WERI-Rb-1 (cell line): ENCODE measurements around the gene KPNA5.

Source experiments
- DNase-seq: peaks from one replicate; pipeline ENCODE4 v3.0.0-alpha.2; 2020
- H3K27ac ChIP-seq: fragments of 250-450 bp; sonication (Bioruptor Pico); 2 replicates; pipeline ENCODE4 v1.5.1; 2020; ENCODE audit warnings: mild to moderate bottlenecking, moderate library complexity
- H3K27me3 ChIP-seq: fragments of 250-450 bp; sonication (Bioruptor Pico); 2 replicates; pipeline ENCODE4 v1.5.1; 2021; ENCODE audit warnings: mild to moderate bottlenecking, low read depth, moderate library complexity; ENCODE audit not compliant: insufficient read depth, severe bottlenecking
- H3K36me3 ChIP-seq: fragments of 250-450 bp; sonication (Bioruptor Pico); 2 replicates; pipeline ENCODE4 v1.5.1; 2020; ENCODE audit warnings: mild to moderate bottlenecking, moderate library complexity
- H3K4me3 ChIP-seq: 2 replicates; pipeline ENCODE4 v1.5.1; 2011; ENCODE audit warnings: low read depth, mild to moderate bottlenecking, control low read depth, low read length
- H3K9me3 ChIP-seq: fragments of 250-450 bp; sonication (Bioruptor Pico); 2 replicates; pipeline ENCODE4 v1.5.1; 2021; ENCODE audit warnings: mild to moderate bottlenecking, moderate library complexity; ENCODE audit not compliant: severe bottlenecking
- TF ChIP-seq, protein P1 (sequence below): IDR thresholded peaks from 2 replicates; pipeline ENCODE4 v1.5.1; 2011; ENCODE audit warnings: low read depth, mild to moderate bottlenecking, control low read depth, inconsistent platforms, low read length

KPNA5 gene

DNA sequence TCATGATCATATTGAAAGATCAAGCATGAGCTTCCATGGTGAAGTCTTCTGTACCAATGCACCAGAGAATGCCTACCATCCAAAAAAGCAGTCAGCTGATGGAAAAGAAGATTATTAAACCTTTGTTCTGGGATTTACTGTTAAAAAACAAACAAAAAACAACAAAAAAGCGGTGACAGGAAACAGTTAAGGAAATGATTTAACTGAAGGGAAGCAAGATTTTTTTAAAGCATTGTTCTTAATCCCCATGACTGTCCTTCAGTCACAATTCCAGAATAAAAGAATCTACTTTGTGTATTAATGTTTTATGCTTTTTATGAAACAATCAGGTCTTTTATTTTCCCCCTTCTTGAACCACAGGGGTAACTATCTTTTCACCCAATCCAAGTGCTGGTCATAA is 60.6 kb downstream of the KPNA5 start:
- Histone ChIP-seq H3K36me3 (no peaks in the 10 kb centered on the region; the same call in 1 of the 2 replicates), H3K4me3 (no peak overlapping the region), H3K27ac (no peak overlapping the region), H3K9me3 (no peaks in the 10 kb centered on the region), H3K27me3 (no peaks in the 10 kb centered on the region)
- no peak for DNase-seq
- TF ChIP-seq, protein P1, sequence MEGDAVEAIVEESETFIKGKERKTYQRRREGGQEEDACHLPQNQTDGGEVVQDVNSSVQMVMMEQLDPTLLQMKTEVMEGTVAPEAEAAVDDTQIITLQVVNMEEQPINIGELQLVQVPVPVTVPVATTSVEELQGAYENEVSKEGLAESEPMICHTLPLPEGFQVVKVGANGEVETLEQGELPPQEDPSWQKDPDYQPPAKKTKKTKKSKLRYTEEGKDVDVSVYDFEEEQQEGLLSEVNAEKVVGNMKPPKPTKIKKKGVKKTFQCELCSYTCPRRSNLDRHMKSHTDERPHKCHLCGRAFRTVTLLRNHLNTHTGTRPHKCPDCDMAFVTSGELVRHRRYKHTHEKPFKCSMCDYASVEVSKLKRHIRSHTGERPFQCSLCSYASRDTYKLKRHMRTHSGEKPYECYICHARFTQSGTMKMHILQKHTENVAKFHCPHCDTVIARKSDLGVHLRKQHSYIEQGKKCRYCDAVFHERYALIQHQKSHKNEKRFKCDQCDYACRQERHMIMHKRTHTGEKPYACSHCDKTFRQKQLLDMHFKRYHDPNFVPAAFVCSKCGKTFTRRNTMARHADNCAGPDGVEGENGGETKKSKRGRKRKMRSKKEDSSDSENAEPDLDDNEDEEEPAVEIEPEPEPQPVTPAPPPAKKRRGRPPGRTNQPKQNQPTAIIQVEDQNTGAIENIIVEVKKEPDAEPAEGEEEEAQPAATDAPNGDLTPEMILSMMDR, result no peak

DNA sequence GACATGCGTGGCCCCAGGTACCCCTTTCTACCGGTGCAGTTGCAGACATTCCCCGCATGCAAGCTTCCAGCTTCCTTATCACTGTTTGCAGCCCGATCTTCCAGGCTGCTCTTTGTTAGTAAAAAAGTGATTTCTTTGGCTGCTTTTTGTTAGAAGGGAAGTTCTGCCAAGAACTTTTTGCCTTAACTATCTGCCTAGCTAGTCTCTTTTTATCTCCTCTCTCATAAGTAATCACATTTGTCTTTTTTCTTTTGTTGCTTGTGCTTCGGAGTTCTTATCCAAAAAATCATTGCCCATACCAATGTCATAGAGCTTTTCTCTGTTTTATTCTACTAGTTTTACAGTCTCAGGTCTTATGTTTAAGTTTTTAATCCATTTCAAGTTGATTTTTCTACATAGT is 64.2 kb downstream of the KPNA5 start:
- Histone ChIP-seq H3K4me3 (no peak overlapping the region), H3K27ac (no peak overlapping the region), H3K36me3 (no peaks in the 10 kb centered on the region), H3K27me3 (no peaks in the 10 kb centered on the region), H3K9me3 (no peaks in the 10 kb centered on the region)
- TF ChIP-seq, protein P1, result no peak
- DNase-seq, result no peak

DNA sequence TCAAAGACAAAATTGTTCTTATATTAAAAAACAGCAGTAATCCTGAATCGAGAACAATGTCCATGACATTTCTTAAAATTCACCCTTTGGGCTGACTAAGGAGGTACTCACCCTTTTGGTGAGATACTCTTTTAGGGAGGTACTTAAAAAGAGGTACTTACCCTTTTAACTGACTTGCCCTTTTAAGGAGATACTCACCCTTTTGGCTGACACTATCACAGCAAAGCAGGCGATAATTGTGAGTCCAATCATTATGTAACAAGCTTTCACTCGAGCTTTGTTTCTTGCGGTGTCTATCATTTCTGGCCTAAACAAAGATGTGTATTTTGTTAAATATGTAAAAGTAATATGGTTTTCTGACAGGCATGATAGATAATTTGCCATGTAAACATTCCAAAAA is 80.8 kb downstream of the KPNA5 start:
- H3K9me3 ChIP-seq, result no peaks in the 10 kb centered on the region
- no peak overlapping the region for H3K4me3 ChIP-seq
- TF ChIP-seq, protein P1, result no peak
- no peak overlapping the region for H3K27ac ChIP-seq
- no peak for DNase-seq
- peaks cover 3% of the 10 kb centered on the region for H3K27me3 ChIP-seq
- H3K36me3 ChIP-seq, result no peaks in the 10 kb centered on the region

DNA sequence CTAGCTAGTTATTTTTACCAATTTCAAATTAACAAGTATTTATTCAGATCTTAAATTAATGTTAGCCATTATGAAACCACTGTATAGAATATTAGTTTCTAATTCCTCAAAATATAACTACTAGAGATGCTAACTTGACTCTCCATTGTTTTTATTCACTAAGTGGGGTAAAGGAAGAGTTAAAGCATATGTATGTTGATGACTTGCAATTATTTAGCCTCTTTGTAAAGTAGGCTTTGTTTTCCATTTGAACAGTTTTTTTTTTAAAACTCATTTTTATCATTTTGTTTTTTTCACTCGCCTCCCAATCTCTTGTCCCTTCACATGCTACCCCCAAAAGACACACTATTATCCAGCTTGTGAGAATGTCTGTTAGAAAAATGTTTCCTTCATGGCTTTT is 81.2 kb downstream of the KPNA5 start:
- H3K27ac ChIP-seq, result no peak overlapping the region
- H3K36me3 ChIP-seq, result no peaks in the 10 kb centered on the region
- no peaks in the 10 kb centered on the region for H3K9me3 ChIP-seq
- H3K4me3 ChIP-seq, result no peak overlapping the region
- peaks cover 3% of the 10 kb centered on the region for H3K27me3 ChIP-seq
- no peak for DNase-seq
- TF ChIP-seq, protein P1, result no peak

DNA sequence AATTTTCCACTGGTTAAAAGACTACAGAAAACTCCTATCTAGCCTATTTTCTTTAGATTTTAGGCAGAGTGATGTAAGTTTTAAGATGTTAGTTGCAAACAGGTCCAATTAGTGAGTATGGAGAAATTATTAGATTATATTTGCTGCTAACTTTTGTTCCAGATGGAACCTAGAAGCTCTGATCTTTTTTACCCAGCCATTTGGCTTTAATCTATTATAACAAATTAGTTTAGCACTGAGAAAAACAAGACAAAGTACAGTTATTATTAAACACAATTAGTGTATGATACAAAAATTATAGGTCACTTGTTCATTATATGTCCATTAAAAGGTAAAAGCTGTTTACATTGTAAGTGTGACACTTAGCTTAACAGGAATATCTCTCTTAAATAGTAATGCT is 82.0 kb downstream of the KPNA5 start:
- Histone ChIP-seq H3K27ac (no peak overlapping the region), H3K36me3 (no peaks in the 10 kb centered on the region), H3K9me3 (no peaks in the 10 kb centered on the region), H3K27me3 (peaks cover 3% of the 10 kb centered on the region), H3K4me3 (no peak overlapping the region)
- TF ChIP-seq, protein P1, result no peak
- no peak for DNase-seq

DNA sequence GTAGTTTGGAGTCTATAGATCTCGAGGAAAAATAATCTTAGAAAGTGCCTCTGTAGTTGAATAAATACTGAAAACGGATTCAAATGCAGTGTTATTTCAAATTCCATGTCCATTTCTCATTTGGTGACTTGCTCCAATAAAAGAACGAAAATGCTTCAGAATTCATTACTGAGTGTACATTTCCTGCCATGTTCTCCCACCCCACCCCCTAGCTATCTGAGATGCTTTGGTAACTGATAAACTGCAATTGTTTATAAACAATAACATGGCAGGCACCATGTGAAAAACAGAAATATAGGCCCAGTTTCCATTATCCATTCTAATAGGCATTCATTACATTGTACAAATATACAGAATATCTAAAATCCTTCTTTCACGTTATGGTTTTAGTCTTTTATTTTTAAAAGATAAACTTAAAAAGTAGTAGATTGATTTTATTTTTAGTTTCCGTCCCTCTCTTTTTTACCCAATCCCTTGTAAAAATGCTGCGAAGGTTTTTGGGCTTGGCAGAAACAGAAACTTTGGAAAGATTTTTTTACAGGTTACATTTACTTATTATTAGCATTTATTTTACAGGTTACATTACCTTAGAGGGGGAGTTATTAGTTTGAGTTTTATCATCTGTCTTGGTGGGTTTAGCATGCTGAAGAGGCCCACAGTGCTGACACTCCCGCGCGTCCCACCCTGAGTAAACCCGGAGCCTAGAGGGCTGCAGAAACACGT is 83.1 kb downstream of the KPNA5 start:
- Histone ChIP-seq H3K9me3 (no peaks in the 10 kb centered on the region), H3K4me3 (no peak overlapping the region), H3K36me3 (no peaks in the 10 kb centered on the region), H3K27me3 (peaks cover 3% of the 10 kb centered on the region), H3K27ac (no peak overlapping the region)
- DNase-seq, result no peak
- TF ChIP-seq, protein P1, result no peak
